ENCODE data around the gene ELOVL5. TPM values are rescaled to one million over a fixed set of nuclear protein-coding genes. Genes with fewer than 3 reads are reported as not detected.

ELOVL5 gene
- total RNA-seq, 1 experiment from 2014 or later, result 121 TPM

- no peak for TF ChIP-seq CTCF (conservative IDR thresholded peaks at IDR 0.05)
- H3K79me2 ChIP-seq (ENCODE audit: insufficient read depth, low read length), result peaks cover 7% of the 10 kb centered on the region; the same call in 1 of the 2 replicates
Observed at GRCh38 chr6:53294611-53295010, 54.1 kb downstream of the ELOVL5 start.

More at GRCh38 chr6:53294611-53295010, 54.1 kb downstream of the ELOVL5 start:
- no peaks in the 10 kb centered on the region for H3K23me2 ChIP-seq (ENCODE audit: insufficient read length, low read depth, low read length, poor library complexity, severe bottlenecking)
- Mint-ChIP-seq H3K4me3 (no peak overlapping the region), H3K9me3 (no peaks in the 10 kb centered on the region), H3K36me3 (ENCODE audit: insufficient read depth in 1 of 3, low read depth in 3 of 3) (peaks cover 19 to 29% (median 24%) of the 10 kb centered on the region in 3 experiments; a peak in 6 of 7 replicates), H3K4me1 (peaks cover 9 to 11% of the 10 kb centered on the region in 2 experiments), H3K27ac (no peak overlapping the region; a peak in 1 of 7 replicates), H3K27me3 (ENCODE audit: low read depth) (no peaks in the 10 kb centered on the region)
- no peak overlapping the region for H3K4ac ChIP-seq (ENCODE audit: low read depth, low read length)
- no peak overlapping the region for H4K91ac ChIP-seq (ENCODE audit: insufficient read length, low read depth, low read length)
- no peak overlapping the region for H2BK120ac ChIP-seq (ENCODE audit: low read depth, low read length, poor library complexity, severe bottlenecking)
- peaks cover 7% of the 10 kb centered on the region for H3K79me1 ChIP-seq (ENCODE audit: insufficient read depth, low read depth, low read length, poor library complexity, severe bottlenecking)
- WGBS (ENCODE audit: extremely low coverage, insufficient read length, low lambda C conversion rate), result no CpG with 5 or more reads among the region's 1 CpG
- no peak overlapping the region for H2AK5ac ChIP-seq (ENCODE audit: insufficient read length, low read length)
- no peaks in the 10 kb centered on the region for H3K9me3 ChIP-seq (ENCODE audit: control insufficient read depth, low read depth, low read length)
- no peak overlapping the region for H2AFZ ChIP-seq (ENCODE audit: low read length)
- no peak overlapping the region for H3K56ac ChIP-seq (ENCODE audit: insufficient read length, low read depth, low read length)
- H3K18ac ChIP-seq (ENCODE audit: insufficient read length, low read depth, low read length), result no peak overlapping the region
- no peak overlapping the region for H3K27ac ChIP-seq (ENCODE audit: insufficient read length, low read depth, low read length)
- no peak for DNase-seq
- no peaks in the 10 kb centered on the region for H3K4me1 ChIP-seq (ENCODE audit: insufficient read depth, low read length)
- H3T11ph ChIP-seq (ENCODE audit: low read length), result no peak overlapping the region
- no peak overlapping the region for H3K9ac ChIP-seq (ENCODE audit: extremely low read depth, insufficient read length, low read length)
- no peak overlapping the region for H4K8ac ChIP-seq (replicated peaks; ENCODE audit: insufficient read length, low read depth, low read length)
- no peak overlapping the region for H2BK12ac ChIP-seq (ENCODE audit: insufficient read length, low read depth, low read length)
- H3K14ac ChIP-seq (ENCODE audit: insufficient read depth, low read length), result no peak overlapping the region
- H4K5ac ChIP-seq (ENCODE audit: insufficient read length, low read depth, low read length), result no peak overlapping the region
- H3K23ac ChIP-seq (ENCODE audit: insufficient read length, low read depth, low read length), result no peak overlapping the region
- H2BK5ac ChIP-seq (ENCODE audit: insufficient read length, low read length), result no peak overlapping the region
- no peak overlapping the region for H2BK20ac ChIP-seq (ENCODE audit: low read depth, low read length, poor library complexity, severe bottlenecking)
- H3K4me2 ChIP-seq (ENCODE audit: insufficient read depth, insufficient read length, low read length), result no peak overlapping the region
- H4K20me1 ChIP-seq (ENCODE audit: control insufficient read depth, insufficient read depth, insufficient read length), result no peaks in the 10 kb centered on the region
- no peak overlapping the region for H2BK15ac ChIP-seq (ENCODE audit: low read depth, low read length)
- H3K27me3 ChIP-seq (ENCODE audit: insufficient read depth, low read length), result no peaks in the 10 kb centered on the region

All from H9 (cell line).